ENCODE data around the gene SLC25A42. TPM values are rescaled to one million over a fixed set of nuclear protein-coding genes. Genes with fewer than 3 reads are reported as not detected.

The SLC25A42 gene
- total and polyA plus RNA-seq, 2 experiments from 2014 or later: 13.8 to 23.2 TPM

- 95% methylated on average over 10 of the region's 10 CpGs for WGBS (ENCODE audit: low lambda C conversion rate, missing lambda C conversion rate)
Observed at GRCh38 chr19:19155495-19156219, 91.9 kb downstream of the SLC25A42 start.

GRCh38 chr19:19157808-19158207 lies 94.0 kb downstream of the SLC25A42 start:
- Histone ChIP-seq H3K4me1 (ENCODE audit: insufficient read depth) (no peaks in the 10 kb centered on the region), H3K9me3 (ENCODE audit: low read depth) (no peaks in the 10 kb centered on the region), H3K27me3 (no peaks in the 10 kb centered on the region), H4K20me1 (ENCODE audit: insufficient read depth, poor library complexity, severe bottlenecking) (no peaks in the 10 kb centered on the region), H3K4me2 (no peak overlapping the region), H3K9me2 (replicated peaks; ENCODE audit: insufficient read depth) (no peaks in the 10 kb centered on the region), H3K36me3 (replicated peaks; ENCODE audit: insufficient read depth, low read depth) (no peaks in the 10 kb centered on the region), H3K27ac (no peak overlapping the region), H3K79me2 (no peaks in the 10 kb centered on the region), H3K4me3 (no peak overlapping the region), H2AFZ (no peak overlapping the region)
- TF ChIP-seq EZH2 (IDR thresholded peaks at IDR 0.05; ENCODE audit: borderline replicate concordance) (no peak), EZH2phosphoT487 (IDR thresholded peaks at IDR 0.05; ENCODE audit: low read depth, severe bottlenecking, unreplicated experiment) (no peak)
- TF ChIP-seq, protein P1, sequence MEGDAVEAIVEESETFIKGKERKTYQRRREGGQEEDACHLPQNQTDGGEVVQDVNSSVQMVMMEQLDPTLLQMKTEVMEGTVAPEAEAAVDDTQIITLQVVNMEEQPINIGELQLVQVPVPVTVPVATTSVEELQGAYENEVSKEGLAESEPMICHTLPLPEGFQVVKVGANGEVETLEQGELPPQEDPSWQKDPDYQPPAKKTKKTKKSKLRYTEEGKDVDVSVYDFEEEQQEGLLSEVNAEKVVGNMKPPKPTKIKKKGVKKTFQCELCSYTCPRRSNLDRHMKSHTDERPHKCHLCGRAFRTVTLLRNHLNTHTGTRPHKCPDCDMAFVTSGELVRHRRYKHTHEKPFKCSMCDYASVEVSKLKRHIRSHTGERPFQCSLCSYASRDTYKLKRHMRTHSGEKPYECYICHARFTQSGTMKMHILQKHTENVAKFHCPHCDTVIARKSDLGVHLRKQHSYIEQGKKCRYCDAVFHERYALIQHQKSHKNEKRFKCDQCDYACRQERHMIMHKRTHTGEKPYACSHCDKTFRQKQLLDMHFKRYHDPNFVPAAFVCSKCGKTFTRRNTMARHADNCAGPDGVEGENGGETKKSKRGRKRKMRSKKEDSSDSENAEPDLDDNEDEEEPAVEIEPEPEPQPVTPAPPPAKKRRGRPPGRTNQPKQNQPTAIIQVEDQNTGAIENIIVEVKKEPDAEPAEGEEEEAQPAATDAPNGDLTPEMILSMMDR (IDR thresholded peaks at IDR 0.05; ENCODE audit: poor library complexity): no peak
- no peak for DNase-seq (ENCODE audit: low spot score)
- 80% methylated on average over 6 of the region's 6 CpGs for WGBS (ENCODE audit: low lambda C conversion rate, missing lambda C conversion rate)

More at GRCh38 chr19:19155495-19156219, 91.9 kb downstream of the SLC25A42 start:
- Histone ChIP-seq H3K9me2 (replicated peaks; ENCODE audit: insufficient read depth) (no peaks in the 10 kb centered on the region), H3K4me1 (ENCODE audit: insufficient read depth) (no peaks in the 10 kb centered on the region), H3K4me2 (no peak overlapping the region), H3K27ac (no peak overlapping the region), H3K36me3 (replicated peaks; ENCODE audit: insufficient read depth, low read depth) (no peaks in the 10 kb centered on the region), H3K9me3 (ENCODE audit: low read depth) (no peaks in the 10 kb centered on the region), H4K20me1 (ENCODE audit: insufficient read depth, poor library complexity, severe bottlenecking) (no peaks in the 10 kb centered on the region), H3K27me3 (no peaks in the 10 kb centered on the region), H3K4me3 (no peak overlapping the region), H3K79me2 (no peaks in the 10 kb centered on the region), H2AFZ (no peak overlapping the region)
- DNase-seq (ENCODE audit: low spot score): no peak
- TF ChIP-seq, protein P1 (IDR thresholded peaks at IDR 0.05; ENCODE audit: poor library complexity): no peak
- TF ChIP-seq EZH2 (IDR thresholded peaks at IDR 0.05; ENCODE audit: borderline replicate concordance) (no peak), EZH2phosphoT487 (IDR thresholded peaks at IDR 0.05; ENCODE audit: low read depth, severe bottlenecking, unreplicated experiment) (no peak)

- no peaks in the 10 kb centered on the region for H3K9me2 ChIP-seq (replicated peaks; ENCODE audit: insufficient read depth)
- H3K4me1 ChIP-seq (ENCODE audit: insufficient read depth): no peaks in the 10 kb centered on the region
- WGBS (ENCODE audit: low lambda C conversion rate, missing lambda C conversion rate): 93% methylated on average over 4 of the region's 4 CpGs
- H3K27ac ChIP-seq: no peak overlapping the region
- H3K4me3 ChIP-seq: no peak overlapping the region
- no peaks in the 10 kb centered on the region for H3K9me3 ChIP-seq (ENCODE audit: low read depth)
- H2AFZ ChIP-seq: no peak overlapping the region
- TF ChIP-seq, protein P1 (IDR thresholded peaks at IDR 0.05; ENCODE audit: poor library complexity): no peak
- TF ChIP-seq EZH2 (IDR thresholded peaks at IDR 0.05; ENCODE audit: borderline replicate concordance): no peak
- no peak for TF ChIP-seq EZH2phosphoT487 (IDR thresholded peaks at IDR 0.05; ENCODE audit: low read depth, severe bottlenecking, unreplicated experiment)
- no peaks in the 10 kb centered on the region for H3K79me2 ChIP-seq
- no peak overlapping the region for H3K4me2 ChIP-seq
- no peaks in the 10 kb centered on the region for H4K20me1 ChIP-seq (ENCODE audit: insufficient read depth, poor library complexity, severe bottlenecking)
- H3K27me3 ChIP-seq: no peaks in the 10 kb centered on the region
- H3K36me3 ChIP-seq (replicated peaks; ENCODE audit: insufficient read depth, low read depth): no peaks in the 10 kb centered on the region
- no peak for DNase-seq (ENCODE audit: low spot score)
Observed at GRCh38 chr19:19159534-19159933, 95.7 kb downstream of the SLC25A42 start.
